ENCODE results near the gene NR6A1. TPM values are rescaled to one million over a fixed set of nuclear protein-coding genes. Genes with fewer than 3 reads are reported as not detected.

Gene NR6A1
- total RNA-seq, 1 donor from 2014 or later: 1.9 TPM

- intact Hi-C loops (cut with micrococcal nuclease): no loop called here
- DNase-seq (no peak), ATAC-seq (no peak)
These were observed 4.1 kb downstream of the NR6A1 start for GRCh38 chr9:124766815-124767554.

- intact Hi-C loops (cut with micrococcal nuclease): no loop called here
- ATAC-seq (no peak), DNase-seq (no peak)
These were observed 4.8 kb downstream of the NR6A1 start for GRCh38 chr9:124766326-124766725.

GRCh38 chr9:124765439-124765835 is 5.7 kb downstream of the NR6A1 start:
- DNase-seq (no peak), ATAC-seq (no peak)
- intact Hi-C loops (cut with micrococcal nuclease): no loop called here

GRCh38 chr9:124764774-124765438 is 6.2 kb downstream of the NR6A1 start:
- DNase-seq: no peak
- peak; percentile 11 for ATAC-seq
- intact Hi-C loops (cut with micrococcal nuclease): no loop called here

GRCh38 chr9:124762633-124763032 is 8.5 kb downstream of the NR6A1 start:
- intact Hi-C loops (cut with micrococcal nuclease): no loop called here
- ATAC-seq (no peak), DNase-seq (no peak)

- ATAC-seq (no peak), DNase-seq (no peak)
- intact Hi-C loops (cut with micrococcal nuclease): no loop called here
These were observed 9.4 kb downstream of the NR6A1 start for GRCh38 chr9:124761710-124762109.

GRCh38 chr9:124761196-124761595 is 9.9 kb downstream of the NR6A1 start:
- DNase-seq (no peak), ATAC-seq (no peak)
- intact Hi-C loops (cut with micrococcal nuclease): no loop called here

- intact Hi-C loops (cut with micrococcal nuclease): no loop called here
- DNase-seq (no peak), ATAC-seq (no peak)
These were observed 10.4 kb downstream of the NR6A1 start for GRCh38 chr9:124760719-124761118.

GRCh38 chr9:124759327-124759726 is 11.8 kb downstream of the NR6A1 start:
- ATAC-seq (no peak), DNase-seq (no peak)
- intact Hi-C loops (cut with micrococcal nuclease): no loop called here

- intact Hi-C loops (cut with micrococcal nuclease): no loop called here
- no peak for ATAC-seq
- DNase-seq: no peak
These were observed 12.4 kb downstream of the NR6A1 start for GRCh38 chr9:124758691-124759090.

- ATAC-seq: peak; percentile 52
- intact Hi-C loops (cut with micrococcal nuclease): no loop called here
- DNase-seq: no peak
These were observed 13.1 kb downstream of the NR6A1 start for GRCh38 chr9:124758061-124758460.

- intact Hi-C loops (cut with micrococcal nuclease): no loop called here
These were observed 13.5 kb downstream of the NR6A1 start for GRCh38 chr9:124757616-124758015.

GRCh38 chr9:124756011-124756410 is 15.1 kb downstream of the NR6A1 start:
- DNase-seq: no peak

More at GRCh38 chr9:124757616-124758015, 13.5 kb downstream of the NR6A1 start:
- peak; percentile 18 for ATAC-seq
- no peak for DNase-seq

GRCh38 chr9:124755061-124755460 is 16.1 kb downstream of the NR6A1 start:
- no peak for ATAC-seq
- intact Hi-C loops (cut with micrococcal nuclease): no loop called here
- no peak for DNase-seq

More at GRCh38 chr9:124756011-124756410, 15.1 kb downstream of the NR6A1 start:
- ATAC-seq: no peak
- intact Hi-C loops (cut with micrococcal nuclease): no loop called here

GRCh38 chr9:124754289-124754688 is 16.8 kb downstream of the NR6A1 start:
- intact Hi-C loops (cut with micrococcal nuclease): no loop called here
- no peak for DNase-seq
- no peak for ATAC-seq

- no peak for ATAC-seq
- intact Hi-C loops (cut with micrococcal nuclease): no loop called here
- DNase-seq: no peak
These were observed 18.1 kb downstream of the NR6A1 start for GRCh38 chr9:124752967-124753366.

GRCh38 chr9:124749781-124750180 is 21.3 kb downstream of the NR6A1 start:
- ATAC-seq (no peak), DNase-seq (no peak)
- intact Hi-C loops (cut with micrococcal nuclease): no loop called here

- intact Hi-C loops (cut with micrococcal nuclease): no loop called here
- ATAC-seq (no peak), DNase-seq (no peak)
These were observed 21.8 kb downstream of the NR6A1 start for GRCh38 chr9:124749284-124749683.

- DNase-seq (no peak), ATAC-seq (no peak)
- intact Hi-C loops (cut with micrococcal nuclease): no loop called here
These were observed 24.0 kb downstream of the NR6A1 start for GRCh38 chr9:124747065-124747464.

- intact Hi-C loops (cut with micrococcal nuclease): no loop called here
These were observed 27.3 kb downstream of the NR6A1 start for GRCh38 chr9:124743686-124744348.

More at GRCh38 chr9:124743686-124744348, 27.3 kb downstream of the NR6A1 start:
- DNase-seq (no peak), ATAC-seq (no peak)

Measured in left ventricle myocardium superior (tissue), 1 donor.